GM12874 (cell line): Measurements from ENCODE around the gene SHANK2.

Experiments used
- TF ChIP-seq, protein P1 (sequence below): IDR thresholded peaks from 2 replicates; pipeline ENCODE4 v1.5.1; 2011; ENCODE audit warnings: low read depth, mild to moderate bottlenecking, control low read depth, low read length, moderate library complexity; ENCODE audit not compliant: insufficient read depth

Gene SHANK2

DNA sequence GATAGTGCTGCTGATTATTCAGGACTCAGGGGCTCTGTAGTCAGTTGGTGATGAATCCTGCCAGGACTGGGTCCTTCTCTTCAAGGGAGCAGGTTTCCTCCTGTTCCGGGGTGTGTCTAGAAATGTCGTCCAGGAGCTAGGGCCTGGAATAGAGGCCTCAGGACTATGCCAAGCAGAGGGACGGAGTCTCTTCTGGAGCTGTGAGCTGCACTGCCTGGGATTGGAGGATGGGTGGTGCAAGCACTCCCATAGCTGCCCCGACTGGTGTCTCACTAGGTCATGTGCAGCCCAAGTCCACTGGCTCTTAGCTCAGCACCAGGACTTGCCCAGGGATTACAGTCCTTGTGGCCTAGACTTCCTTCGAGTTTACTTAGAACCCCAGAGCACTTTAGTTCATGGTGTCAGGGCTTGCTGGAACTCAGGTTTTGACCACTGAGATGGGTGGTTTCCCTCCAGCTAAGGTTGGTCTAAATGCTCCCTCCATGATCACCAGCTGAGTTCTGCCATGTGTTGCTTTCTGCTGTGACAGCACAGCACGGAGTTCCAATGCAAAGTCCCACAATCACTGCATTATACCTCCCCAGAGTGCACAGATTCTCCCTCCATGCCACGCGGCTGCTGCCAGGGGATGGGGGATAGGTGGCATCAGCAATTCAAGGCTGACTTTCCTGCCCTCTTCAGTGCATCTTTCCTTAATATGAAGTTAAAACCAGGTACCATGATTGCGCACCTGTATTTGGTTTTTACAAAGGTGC is 42.6 kb upstream of the SHANK2 start:
- TF ChIP-seq, protein P1, sequence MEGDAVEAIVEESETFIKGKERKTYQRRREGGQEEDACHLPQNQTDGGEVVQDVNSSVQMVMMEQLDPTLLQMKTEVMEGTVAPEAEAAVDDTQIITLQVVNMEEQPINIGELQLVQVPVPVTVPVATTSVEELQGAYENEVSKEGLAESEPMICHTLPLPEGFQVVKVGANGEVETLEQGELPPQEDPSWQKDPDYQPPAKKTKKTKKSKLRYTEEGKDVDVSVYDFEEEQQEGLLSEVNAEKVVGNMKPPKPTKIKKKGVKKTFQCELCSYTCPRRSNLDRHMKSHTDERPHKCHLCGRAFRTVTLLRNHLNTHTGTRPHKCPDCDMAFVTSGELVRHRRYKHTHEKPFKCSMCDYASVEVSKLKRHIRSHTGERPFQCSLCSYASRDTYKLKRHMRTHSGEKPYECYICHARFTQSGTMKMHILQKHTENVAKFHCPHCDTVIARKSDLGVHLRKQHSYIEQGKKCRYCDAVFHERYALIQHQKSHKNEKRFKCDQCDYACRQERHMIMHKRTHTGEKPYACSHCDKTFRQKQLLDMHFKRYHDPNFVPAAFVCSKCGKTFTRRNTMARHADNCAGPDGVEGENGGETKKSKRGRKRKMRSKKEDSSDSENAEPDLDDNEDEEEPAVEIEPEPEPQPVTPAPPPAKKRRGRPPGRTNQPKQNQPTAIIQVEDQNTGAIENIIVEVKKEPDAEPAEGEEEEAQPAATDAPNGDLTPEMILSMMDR = no peak

DNA sequence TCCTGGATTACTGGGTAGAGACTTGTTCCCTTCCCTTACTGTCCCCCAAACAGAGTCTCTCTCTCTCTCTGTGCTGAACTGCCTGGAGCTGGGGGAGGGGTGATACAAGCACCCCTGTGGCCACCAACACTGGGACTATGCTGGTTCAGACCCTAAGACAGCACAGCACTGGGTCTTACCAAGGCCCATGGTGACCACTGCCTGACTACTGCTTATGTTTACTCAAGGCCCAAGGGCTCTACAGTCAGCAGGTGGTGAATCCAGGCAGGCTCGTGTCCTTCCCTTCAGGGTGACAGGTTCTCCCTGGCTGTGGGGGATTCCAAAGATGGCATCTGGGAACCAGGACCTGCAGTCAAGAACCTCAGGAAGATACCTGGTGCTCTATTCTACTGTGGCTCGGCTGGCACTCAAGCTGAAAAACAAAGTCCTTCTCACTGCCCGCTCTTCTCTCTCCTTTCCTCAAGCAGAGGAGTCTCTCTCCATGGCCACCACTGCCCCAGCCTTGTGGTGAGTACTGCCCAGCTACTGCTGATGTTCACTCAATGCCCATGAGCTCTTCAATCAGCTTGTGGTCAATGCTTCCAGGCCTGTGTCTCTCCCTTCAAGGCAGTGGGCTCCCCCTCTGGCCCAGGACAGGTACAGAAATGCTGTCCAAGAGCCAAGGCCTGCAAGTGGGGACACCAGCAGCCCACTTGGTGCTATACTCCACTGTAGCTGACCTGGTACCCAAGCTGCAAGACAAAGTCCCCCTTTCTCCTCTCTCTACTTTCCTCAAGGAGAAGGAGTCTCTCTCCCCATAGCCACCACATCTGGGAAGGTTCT is 41.8 kb upstream of the SHANK2 start:
- TF ChIP-seq, protein P1 = no peak

DNA sequence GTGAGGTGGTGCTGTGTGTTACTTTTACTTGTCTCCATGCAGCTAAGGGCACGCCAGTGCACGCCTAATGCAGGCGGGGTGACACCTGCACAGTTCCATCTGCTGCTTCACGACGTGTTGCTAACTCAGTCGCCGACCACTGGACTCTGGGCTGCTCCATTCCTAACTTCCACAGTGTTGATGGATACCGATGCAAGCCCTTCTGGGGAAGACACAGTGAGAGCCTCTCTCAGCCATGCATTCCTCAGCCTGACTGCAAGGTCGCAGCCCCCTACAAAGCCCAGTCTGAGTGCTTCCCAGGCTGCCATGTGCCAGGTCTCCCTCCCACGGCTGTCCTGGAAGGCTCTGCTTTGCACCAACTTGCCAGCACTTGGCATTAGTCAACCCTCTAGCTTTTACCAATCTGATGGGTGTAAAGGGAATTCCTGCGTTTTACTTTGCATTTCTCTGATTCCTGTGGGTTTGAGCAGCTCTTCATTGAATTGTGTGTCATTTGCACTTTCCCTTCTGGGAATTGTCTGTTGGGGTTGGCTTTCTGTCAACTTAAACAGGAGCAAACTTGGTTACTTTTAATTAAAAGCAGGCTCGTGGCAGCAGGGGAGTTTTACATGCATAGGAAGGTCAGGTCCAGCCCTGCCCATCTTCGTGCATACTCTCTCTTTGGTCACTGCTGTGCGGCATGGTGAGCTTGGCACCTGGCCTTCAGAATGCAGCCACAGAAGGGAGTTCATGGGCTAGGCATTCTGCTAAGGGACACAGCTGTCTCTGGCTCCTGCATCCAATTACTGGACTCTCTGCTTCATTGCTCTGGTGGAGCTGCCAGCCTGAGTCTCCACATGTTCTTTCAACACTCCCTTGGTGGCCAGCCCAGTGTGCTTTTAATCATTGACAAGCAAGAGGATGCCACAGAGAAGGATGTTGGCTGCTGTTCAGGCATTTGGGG is 34.6 kb upstream of the SHANK2 start:
- TF ChIP-seq, protein P1 = no peak

DNA sequence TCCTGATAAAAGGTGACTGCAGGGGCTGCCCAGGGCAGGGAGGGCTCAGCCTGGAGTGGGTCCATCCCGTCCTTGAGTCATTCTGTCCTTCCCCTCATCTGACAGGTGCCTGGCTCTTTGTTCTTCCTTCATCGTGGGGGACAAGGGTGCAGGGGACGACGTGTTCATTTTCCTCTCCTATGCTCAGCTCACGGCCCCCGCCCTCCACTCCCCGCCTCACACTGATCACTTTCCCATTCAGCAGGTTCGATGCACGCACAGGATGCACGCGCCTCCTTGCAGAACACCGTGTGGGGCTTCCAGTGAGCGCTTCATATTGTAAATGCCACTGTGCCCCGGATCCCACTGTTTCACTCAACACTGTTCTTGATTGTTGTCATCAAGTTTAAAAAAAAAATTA is 32.7 kb upstream of the SHANK2 start:
- TF ChIP-seq, protein P1 = no peak

DNA sequence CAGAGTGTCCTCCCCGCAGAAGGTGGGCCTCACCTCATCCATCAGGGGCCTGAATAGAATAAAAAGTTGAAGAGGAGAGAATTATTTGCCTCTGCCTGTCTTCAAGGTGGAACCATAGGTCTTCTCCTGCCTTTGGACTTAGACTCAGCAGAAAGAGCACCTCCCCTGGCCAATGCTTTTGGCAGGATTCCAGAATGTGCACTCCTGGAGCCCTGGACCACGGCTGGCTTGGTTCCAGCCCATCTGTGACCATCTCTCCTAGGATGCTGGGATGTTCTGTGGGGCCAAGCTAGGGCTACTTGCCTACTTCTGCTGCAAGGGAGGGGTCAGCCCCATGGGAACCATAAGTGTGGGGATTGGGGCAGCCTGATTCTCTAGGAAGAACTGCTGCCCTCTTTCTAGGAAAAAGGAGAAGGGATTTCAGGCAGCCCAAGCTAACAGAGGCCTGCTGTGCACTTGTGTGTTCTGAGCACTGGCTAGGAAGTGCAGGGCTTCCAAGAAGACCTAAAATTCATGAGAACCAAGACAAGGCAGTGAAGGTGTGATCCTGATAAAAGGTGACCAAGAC is 32.2 kb upstream of the SHANK2 start:
- TF ChIP-seq, protein P1 = no peak

DNA sequence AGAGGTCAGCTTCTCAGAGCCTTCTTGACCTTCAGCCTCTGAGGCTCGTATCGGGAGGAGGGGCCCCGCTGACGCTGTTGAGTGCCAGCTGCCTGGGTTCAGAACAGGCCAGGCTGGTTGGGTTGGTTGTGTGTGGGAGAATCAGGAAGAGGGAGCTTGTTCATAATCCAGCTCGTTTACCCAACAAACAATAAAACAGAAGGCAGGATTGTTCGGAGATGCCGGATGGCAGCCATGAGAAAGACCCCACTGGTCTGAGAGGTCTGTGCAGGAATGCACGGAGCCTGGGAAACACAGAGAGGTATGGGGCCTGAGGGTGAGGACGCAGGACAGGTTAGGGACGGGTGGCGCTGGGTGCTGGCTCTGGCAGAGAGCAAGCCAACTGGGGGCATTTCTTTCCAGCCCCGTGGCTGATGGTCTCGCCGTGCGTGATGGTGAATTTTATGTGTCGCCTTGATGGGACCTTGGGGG is 31.6 kb upstream of the SHANK2 start:
- TF ChIP-seq, protein P1 = no peak
